GM23248 (cell line): Measurements from ENCODE around the gene UNC5A. TPM values are rescaled to one million over a fixed set of nuclear protein-coding genes. Genes with fewer than 3 reads are reported as not detected.

Experiments used
- DNase-seq: peaks from one replicate; pipeline ENCODE4 v3.0.0-alpha.2; 2015
- H2AFZ ChIP-seq: fragments of 200-600 bp; sonication (generic); 2 replicates; pipeline ENCODE4 v1.6.1; 2016; ENCODE audit warnings: antibody characterized with exemption
- H3F3A ChIP-seq: fragments of 200-600 bp; sonication (generic); 2 replicates; pipeline ENCODE4 v1.6.1; 2016; ENCODE audit warnings: mild to moderate bottlenecking, antibody characterized with exemption, mixed run types; ENCODE audit not compliant: insufficient read depth
- H3K27ac ChIP-seq: fragments of 200-600 bp; sonication (generic); 2 replicates; pipeline ENCODE4 v1.5.1; 2016; ENCODE audit warnings: mild to moderate bottlenecking
- H3K27me3 ChIP-seq: fragments of 200-600 bp; sonication (generic); replicated peaks from 2 replicates; pipeline ENCODE4 v1.6.1; 2016; ENCODE audit warnings: mild to moderate bottlenecking; ENCODE audit not compliant: insufficient read depth
- H3K36me3 ChIP-seq: fragments of 200-600 bp; sonication (generic); 2 replicates; pipeline ENCODE4 v1.6.1; 2016; ENCODE audit warnings: low read depth, mild to moderate bottlenecking
- H3K4me1 ChIP-seq: fragments of 200-600 bp; sonication (generic); 2 replicates; pipeline ENCODE4 v1.6.1; 2016; ENCODE audit warnings: mild to moderate bottlenecking; ENCODE audit not compliant: insufficient read depth
- H3K4me2 ChIP-seq: fragments of 200-600 bp; sonication (generic); one replicate; pipeline ENCODE4 v1.6.1; 2016; ENCODE audit warnings: mild to moderate bottlenecking; ENCODE audit not compliant: unreplicated experiment
- H3K4me3 ChIP-seq: fragments of 200-600 bp; sonication (generic); 2 replicates; pipeline ENCODE4 v1.5.1; 2016; ENCODE audit warnings: mild to moderate bottlenecking
- H3K79me2 ChIP-seq: fragments of 200-600 bp; sonication (generic); 2 replicates; pipeline ENCODE4 v1.6.1; 2016; ENCODE audit warnings: mild to moderate bottlenecking; ENCODE audit not compliant: insufficient read depth
- H3K9ac ChIP-seq: fragments of 200-600 bp; sonication (generic); 2 replicates; pipeline ENCODE4 v1.6.1; 2016; ENCODE audit warnings: mild to moderate bottlenecking
- H3K9me2 ChIP-seq: fragments of 200-600 bp; sonication (generic); 2 replicates; pipeline ENCODE4 v1.6.1; 2016; ENCODE audit warnings: mixed run types, mild to moderate bottlenecking, moderate library complexity; ENCODE audit not compliant: insufficient read depth
- H3K9me3 ChIP-seq: fragments of 200-600 bp; sonication (generic); one replicate; pipeline ENCODE4 v1.6.1; 2017; ENCODE audit warnings: low read depth
- H4K20me1 ChIP-seq: fragments of 200-600 bp; sonication (generic); 2 replicates; pipeline ENCODE4 v1.6.0; 2016; ENCODE audit not compliant: insufficient read depth
- EZH2 ChIP-seq: fragments of 200-600 bp; sonication (generic); IDR thresholded peaks from 2 replicates; pipeline ENCODE4 v1.6.1; 2018; ENCODE audit warnings: antibody characterized with exemption, mild to moderate bottlenecking; ENCODE audit not compliant: insufficient read depth, poor library complexity, severe bottlenecking
- EZH2phosphoT487 ChIP-seq: fragments of 200-600 bp; sonication (generic); IDR thresholded peaks from 2 replicates; pipeline ENCODE4 v1.6.1; 2018; ENCODE audit warnings: antibody characterized with exemption, moderate library complexity, mild to moderate bottlenecking, low read depth; ENCODE audit not compliant: insufficient read depth
- WGBS, 2 experiments: methylation state at CpG; one replicate each; pipeline ENCODE4 v1.1.6; 2015 to 2017; ENCODE audit warnings: low lambda C conversion rate in 2 of 2, low coverage in 1 of 2; ENCODE audit errors: missing lambda C conversion rate in 2 of 2; 5-methylcytosine and 5-hydroxymethylcytosine counted together
- in situ Hi-C: fragments of 300-500 bp; cut with MboI; formaldehyde crosslinking; loops from 2 replicates; pipeline ENCODE4 v1.15.0; 2020
- polyA plus RNA-seq: library from polyadenylated mRNA; unstranded; fragments of >200 nt; fragmentation: Nextera tagmentation; extraction: Ambion mirVana; gene quantifications from 2 replicates; pipeline ENCODE4 v1.2.1, GENCODE V29; 2016
- total RNA-seq: library from RNA; depleted of rRNA; stranded (reverse); fragments of >200 nt; shearing (Covaris generic); gene quantifications from 2 replicates; pipeline ENCODE4 v1.2.3, GENCODE V29; 2014; rRNA removed

Gene UNC5A
- total RNA-seq (not detected in 2 replicates), polyA plus RNA-seq (not detected in 2 replicates)

DNA sequence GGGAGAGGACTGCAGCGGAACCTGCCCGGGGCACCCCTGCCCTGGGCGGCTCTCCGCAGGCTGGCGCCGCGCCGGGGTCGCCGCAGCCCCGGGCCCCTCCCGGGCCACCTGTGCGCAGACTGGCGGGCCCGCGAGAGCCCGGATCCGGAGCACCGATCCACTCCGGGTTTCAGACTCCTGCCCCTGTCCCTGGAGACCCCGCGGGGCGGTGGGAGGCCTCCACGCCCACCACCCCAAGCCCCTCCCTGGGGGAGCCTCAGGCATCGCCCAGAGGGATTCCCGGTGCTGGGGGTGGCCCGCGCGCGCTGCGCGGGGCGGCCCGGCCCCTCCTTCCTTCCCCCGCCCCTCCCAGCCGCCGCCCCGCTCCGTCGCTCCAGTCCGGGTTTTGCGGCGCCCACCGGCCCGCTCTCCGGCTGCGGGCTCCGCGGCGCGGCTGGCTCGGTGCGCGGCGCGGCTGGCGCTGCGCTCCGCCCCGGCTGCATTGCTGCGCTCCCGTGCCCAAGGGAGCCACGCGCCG, at the start of gene UNC5A:
UNC5A (plus strand) TSS at position 479 of the 517 bp plus-strand sequence. CDS start 192 bp downstream, outside the sequence.
- whole genome bisulfite sequencing, 2 experiments, result 3 to 5% methylated on average over 36 to 39 of the region's 65 CpGs
- no peaks in the 10 kb centered on the region for H3F3A ChIP-seq
- H3K4me1 ChIP-seq, result no peaks in the 10 kb centered on the region
- no peak within 1 kb of the TSS for H3K9ac ChIP-seq
- no peak within 1 kb of the TSS for H3K27ac ChIP-seq
- H3K9me3 ChIP-seq, result no peaks in the 10 kb centered on the region
- H4K20me1 ChIP-seq, result no peaks in the 10 kb centered on the region
- peak within 1 kb of the TSS; percentile 62 for H3K4me3 ChIP-seq
- H3K27me3 ChIP-seq, result peaks cover 41% of the 10 kb centered on the region
- TF ChIP-seq EZH2phosphoT487 (no peak), EZH2 (no peak)
- H3K36me3 ChIP-seq, result no peaks in the 10 kb centered on the region
- H3K9me2 ChIP-seq, result no peaks in the 10 kb centered on the region
- H3K79me2 ChIP-seq, result no peaks in the 10 kb centered on the region
- in situ Hi-C loops, result no loop called here
- H3K4me2 ChIP-seq, result peak within 1 kb of the TSS; percentile 68
- no peak for DNase-seq
- no peak within 1 kb of the TSS for H2AFZ ChIP-seq

DNA sequence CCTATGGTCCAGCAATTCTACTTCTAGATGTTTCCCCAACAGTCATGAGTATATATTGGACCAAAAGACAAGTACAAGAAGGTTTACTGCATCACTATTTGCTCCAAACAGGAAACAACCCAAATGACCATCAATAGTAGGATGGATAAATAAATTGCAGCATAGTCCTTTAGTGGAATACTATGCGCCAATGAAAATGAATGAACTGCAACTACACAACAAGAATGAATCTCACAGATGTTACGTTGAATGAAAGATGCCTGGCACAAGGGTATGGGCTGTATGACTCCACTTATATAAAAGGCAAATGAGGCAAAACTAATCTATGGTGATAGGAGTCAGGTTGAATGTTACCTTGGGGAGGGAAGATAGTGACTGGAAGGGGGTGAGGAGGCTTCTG, 48.6 kb upstream of the UNC5A start:
- in situ Hi-C loops, result no loop called here
- no peak overlapping the region for H2AFZ ChIP-seq
- H4K20me1 ChIP-seq, result no peaks in the 10 kb centered on the region
- no peak for DNase-seq
- peaks cover 53% of the 10 kb centered on the region for H3K27me3 ChIP-seq
- no peaks in the 10 kb centered on the region for H3K4me1 ChIP-seq
- no peak overlapping the region for H3K4me3 ChIP-seq
- whole genome bisulfite sequencing, 2 experiments, result 40 to 49% methylated on average over 2 of the region's 2 CpGs
- no peak overlapping the region for H3K4me2 ChIP-seq
- H3K27ac ChIP-seq, result no peak overlapping the region
- no peaks in the 10 kb centered on the region for H3K79me2 ChIP-seq
- H3K36me3 ChIP-seq, result no peaks in the 10 kb centered on the region
- no peaks in the 10 kb centered on the region for H3K9me3 ChIP-seq
- H3F3A ChIP-seq, result no peaks in the 10 kb centered on the region
- no peaks in the 10 kb centered on the region for H3K9me2 ChIP-seq
- H3K9ac ChIP-seq, result no peak overlapping the region
- TF ChIP-seq EZH2phosphoT487 (no peak), EZH2 (no peak)

DNA sequence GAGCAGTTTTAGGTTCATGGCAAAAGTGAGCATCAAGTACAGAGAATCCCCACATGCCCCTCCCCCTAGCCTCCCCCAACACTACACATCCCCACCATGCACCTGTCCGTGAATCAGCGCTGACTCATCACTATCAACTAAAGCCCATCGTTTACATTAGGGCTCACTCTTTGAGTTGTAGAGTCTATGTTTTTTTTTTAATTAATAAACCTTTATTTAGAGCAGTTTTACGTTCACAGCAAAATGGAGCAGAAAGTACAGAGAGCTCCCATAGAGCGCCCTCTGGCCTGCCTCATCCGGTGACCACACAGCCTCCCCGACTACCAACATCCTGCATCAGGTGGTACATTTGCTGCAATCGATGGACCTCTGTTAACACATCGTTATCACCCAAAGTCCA, 47.9 kb upstream of the UNC5A start:
- in situ Hi-C loops, result no loop called here
- no peak for TF ChIP-seq EZH2phosphoT487
- Histone ChIP-seq H3K27me3 (peaks cover 51% of the 10 kb centered on the region), H3K4me1 (no peaks in the 10 kb centered on the region), H3K36me3 (no peaks in the 10 kb centered on the region), H3K4me2 (no peak overlapping the region), H3K27ac (no peak overlapping the region), H3K9me3 (no peaks in the 10 kb centered on the region), H3K79me2 (no peaks in the 10 kb centered on the region), H3K9ac (no peak overlapping the region), H3F3A (no peaks in the 10 kb centered on the region), H4K20me1 (no peaks in the 10 kb centered on the region), H3K4me3 (no peak overlapping the region), H3K9me2 (no peaks in the 10 kb centered on the region), H2AFZ (no peak overlapping the region)
- WGBS, 2 experiments, result 14 to 17% methylated on average over 9 of the region's 9 CpGs
- DNase-seq, result no peak

DNA sequence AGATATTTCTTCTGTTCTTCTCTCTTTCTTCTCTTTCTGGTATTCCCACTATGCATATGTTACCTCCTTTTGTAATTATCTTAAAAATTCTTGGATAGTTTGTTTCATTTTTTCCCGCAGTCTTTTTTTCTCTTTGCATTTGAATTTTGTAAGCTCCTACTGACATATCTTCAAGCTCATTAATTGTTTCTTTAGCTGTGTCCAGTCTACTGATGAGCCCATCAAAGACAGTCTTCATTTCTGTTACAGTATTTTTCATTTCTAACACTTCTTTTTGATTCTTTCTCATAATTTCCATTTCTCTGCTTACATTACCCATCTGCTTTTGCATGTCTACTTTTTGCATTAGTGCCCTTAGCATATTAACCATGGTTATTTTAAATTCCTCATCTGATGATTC, 44.7 kb upstream of the UNC5A start:
- in situ Hi-C loops, result no loop called here
- no peaks in the 10 kb centered on the region for H3K9me3 ChIP-seq
- no peak for DNase-seq
- TF ChIP-seq EZH2phosphoT487, result no peak
- TF ChIP-seq EZH2, result no peak
- no peak overlapping the region for H3K4me3 ChIP-seq
- no peaks in the 10 kb centered on the region for H3K36me3 ChIP-seq
- H2AFZ ChIP-seq, result no peak overlapping the region
- H3K27me3 ChIP-seq, result peaks cover 34% of the 10 kb centered on the region
- H4K20me1 ChIP-seq, result no peaks in the 10 kb centered on the region
- no peak overlapping the region for H3K9ac ChIP-seq
- 67 to 76% methylated on average over 1 of the region's 1 CpG for WGBS, 2 experiments
- H3K9me2 ChIP-seq, result no peaks in the 10 kb centered on the region
- H3K4me1 ChIP-seq, result no peaks in the 10 kb centered on the region
- H3K79me2 ChIP-seq, result no peaks in the 10 kb centered on the region
- no peak overlapping the region for H3K4me2 ChIP-seq
- H3K27ac ChIP-seq, result no peak overlapping the region
- no peaks in the 10 kb centered on the region for H3F3A ChIP-seq
